Skeletal muscle cell (primary cell): ENCODE measurements around the gene ABCC1.
A peak's percentile ranks its signal among the peaks of the same experiment; 100 is the strongest.
"Not testable (repeated sequence)": the region's sequence is repeated elsewhere in the genome, so short reads cannot be mapped to it uniquely, and the experiment has no call there.

Source experiments
- DNase-seq: peaks from one replicate; pipeline ENCODE4 v3.0.0-alpha.2; 2010; ENCODE audit warnings: low read depth
- H3K4me3 ChIP-seq: 2 replicates; pipeline ENCODE4 v1.5.1; 2011; ENCODE audit warnings: low read depth, mild to moderate bottlenecking, control low read depth, low read length, moderate library complexity

The ABCC1 gene

GRCh38 chr16:16092925-16093627 lies 143.7 kb downstream of the ABCC1 start:
- DNase-seq: peak; percentile 34

GRCh38 chr16:16093628-16094332 lies 144.4 kb downstream of the ABCC1 start:
- no peak overlapping the region for H3K4me3 ChIP-seq
- peak; percentile 19 for DNase-seq

More at GRCh38 chr16:16092925-16093627, 143.7 kb downstream of the ABCC1 start:
- no peak overlapping the region for H3K4me3 ChIP-seq

- no peak for DNase-seq
- H3K4me3 ChIP-seq: no peak overlapping the region
Observed at GRCh38 chr16:16095646-16096045, 146.2 kb downstream of the ABCC1 start.

- DNase-seq: peak; percentile 52
- H3K4me3 ChIP-seq: no peak overlapping the region
Observed at GRCh38 chr16:16096121-16096857, 146.9 kb downstream of the ABCC1 start.

- H3K4me3 ChIP-seq: no peak overlapping the region
- DNase-seq: no peak
Observed at GRCh38 chr16:16096858-16097213, 147.4 kb downstream of the ABCC1 start.

- no peak for DNase-seq
- no peak overlapping the region for H3K4me3 ChIP-seq
Observed at GRCh38 chr16:16099320-16099719, 149.9 kb downstream of the ABCC1 start.

GRCh38 chr16:16100631-16101030 lies 151.2 kb downstream of the ABCC1 start:
- H3K4me3 ChIP-seq: no peak overlapping the region
- DNase-seq: no peak

GRCh38 chr16:16101585-16101984 lies 152.2 kb downstream of the ABCC1 start:
- H3K4me3 ChIP-seq: no peak overlapping the region
- DNase-seq: no peak

- no peak for DNase-seq
- no peak overlapping the region for H3K4me3 ChIP-seq
Observed at GRCh38 chr16:16102738-16103137, 153.3 kb downstream of the ABCC1 start.

GRCh38 chr16:16104132-16104803 lies 154.9 kb downstream of the ABCC1 start:
- DNase-seq, H3K4me3 ChIP-seq: not testable (repeated sequence)

GRCh38 chr16:16104804-16105141 lies 155.4 kb downstream of the ABCC1 start:
- DNase-seq, H3K4me3 ChIP-seq: not testable (repeated sequence)

- DNase-seq: no peak
- H3K4me3 ChIP-seq: no peak overlapping the region
Observed at GRCh38 chr16:16105646-16106045, 156.2 kb downstream of the ABCC1 start.

- DNase-seq: no peak
- H3K4me3 ChIP-seq: no peak overlapping the region
Observed at GRCh38 chr16:16106466-16106865, 157.1 kb downstream of the ABCC1 start.

GRCh38 chr16:16107839-16108238 lies 158.4 kb downstream of the ABCC1 start:
- H3K4me3 ChIP-seq: no peak overlapping the region
- no peak for DNase-seq

GRCh38 chr16:16108759-16109158 lies 159.3 kb downstream of the ABCC1 start:
- no peak for DNase-seq

GRCh38 chr16:16109453-16110110 lies 160.2 kb downstream of the ABCC1 start:
- DNase-seq: no peak
- H3K4me3 ChIP-seq: no peak overlapping the region

More at GRCh38 chr16:16108759-16109158, 159.3 kb downstream of the ABCC1 start:
- H3K4me3 ChIP-seq: no peak overlapping the region

GRCh38 chr16:16110111-16110490 lies 160.7 kb downstream of the ABCC1 start:
- DNase-seq: no peak

GRCh38 chr16:16111639-16112038 lies 162.2 kb downstream of the ABCC1 start:
- DNase-seq: no peak
- H3K4me3 ChIP-seq: no peak overlapping the region

More at GRCh38 chr16:16110111-16110490, 160.7 kb downstream of the ABCC1 start:
- H3K4me3 ChIP-seq: no peak overlapping the region

GRCh38 chr16:16112450-16113053 lies 163.1 kb downstream of the ABCC1 start:
- DNase-seq: no peak
- no peak overlapping the region for H3K4me3 ChIP-seq
